WTC11 (cell line): ENCODE results near the gene COL1A1. TPM values are rescaled to one million over a fixed set of nuclear protein-coding genes. Genes with fewer than 3 reads are reported as not detected.

ENCODE experiments used
- CREM ChIP-seq: sonication (generic); formaldehyde crosslinking; IDR thresholded peaks from 2 replicates; pipeline ENCODE4 v1.8.1; 2022; ENCODE audit warnings: mild to moderate bottlenecking, missing genetic modification reagents, moderate library complexity
- FOXK1 ChIP-seq: sonication (generic); formaldehyde crosslinking; IDR thresholded peaks from 2 replicates; pipeline ENCODE4 v1.8.0; 2022; ENCODE audit warnings: mild to moderate bottlenecking, moderate library complexity, missing genetic modification reagents
- GRHL2 ChIP-seq: fragments of 250-450 bp; sonication (Bioruptor Pico); IDR thresholded peaks from 2 replicates; pipeline ENCODE4 v1.8.0; 2022; ENCODE audit warnings: mild to moderate bottlenecking, moderate library complexity; ENCODE audit not compliant: insufficient replicate concordance, severe bottlenecking
- ZNF512 ChIP-seq: sonication (generic); formaldehyde crosslinking; IDR thresholded peaks from 2 replicates; pipeline ENCODE4 v1.8.1; 2022; ENCODE audit warnings: missing genetic modification reagents, borderline replicate concordance
- ZNF532 ChIP-seq: fragments of 250-450 bp; sonication (Bioruptor Pico); IDR thresholded peaks from 2 replicates; pipeline ENCODE4 v1.9.0; 2021; ENCODE audit warnings: mild to moderate bottlenecking, borderline replicate concordance
- total RNA-seq: library from RNA; stranded (reverse); gene quantifications from 3 replicates; pipeline ENCODE4 v1.2.3, GENCODE V29; 2021

COL1A1 gene
- total RNA-seq, 1 experiment from 2014 or later, result 52.1 TPM

- TF ChIP-seq ZNF512 (CRISPR knock-in tag) (no peak), FOXK1 (no peak), CREM (no peak), GRHL2 (CRISPR knock-in tag) (no peak), ZNF532 (CRISPR knock-in tag) (no peak)
These were observed 67.7 kb downstream of the COL1A1 start (continued) for GRCh38 chr17:50133769-50134099.

Other genes starting within 250 kb of the COL1A1 start
- 1.3 to 1.8 TPM (median 1.6 TPM) in 3 replicates for gene DLX4, start 232.4 kb downstream of the COL1A1 start, total RNA-seq
- 0.44 to 0.78 TPM (median 0.74 TPM) in 3 replicates for gene DLX3, start 206.4 kb downstream of the COL1A1 start, total RNA-seq
- gene ITGA3, start 145.5 kb downstream of the COL1A1 start, total RNA-seq, result 35.3 to 44.2 TPM (median 35.5 TPM) in 3 replicates
- 16.6 to 21.3 TPM (median 19.8 TPM) in 3 replicates for gene PDK2, start 106.3 kb downstream of the COL1A1 start, total RNA-seq
- 4.5 to 6.0 TPM (median 5.9 TPM) in 3 replicates for gene SAMD14, start 71.5 kb downstream of the COL1A1 start, total RNA-seq
- 20.4 to 21.7 TPM (median 20.6 TPM) in 3 replicates for gene PPP1R9B, start 51.0 kb downstream of the COL1A1 start, total RNA-seq
- gene SGCA, start 35.6 kb downstream of the COL1A1 start, total RNA-seq, result 0.39 to 1.0 TPM in 2 of 3 replicates, not detected in the other
- 9.8 to 10.4 TPM (median 10.3 TPM) in 3 replicates for gene TMEM92, start 72.8 kb upstream of the COL1A1 start, total RNA-seq
- gene XYLT2, start 144.5 kb upstream of the COL1A1 start, total RNA-seq, result 35.7 to 39.7 TPM (median 37.9 TPM) in 3 replicates
- 66.7 to 80.5 TPM (median 69.8 TPM) in 3 replicates for gene MRPL27, start 171.6 kb upstream of the COL1A1 start, total RNA-seq
- gene EME1, start 171.6 kb upstream of the COL1A1 start, total RNA-seq, result 22.8 to 27.1 TPM (median 24.9 TPM) in 3 replicates
- 89.3 to 108 TPM (median 90.4 TPM) in 3 replicates for gene LRRC59, start 195.9 kb upstream of the COL1A1 start, total RNA-seq
- gene ACSF2, start 224.6 kb upstream of the COL1A1 start, total RNA-seq, result 19.1 to 19.9 TPM (median 19.7 TPM) in 3 replicates